ENCODE measurements around the gene KDM6B. TPM values are rescaled to one million over a fixed set of nuclear protein-coding genes. Genes with fewer than 3 reads are reported as not detected.

The KDM6B gene
- total RNA-seq, 1 experiment from 2014 or later = 29.0 TPM

DNA sequence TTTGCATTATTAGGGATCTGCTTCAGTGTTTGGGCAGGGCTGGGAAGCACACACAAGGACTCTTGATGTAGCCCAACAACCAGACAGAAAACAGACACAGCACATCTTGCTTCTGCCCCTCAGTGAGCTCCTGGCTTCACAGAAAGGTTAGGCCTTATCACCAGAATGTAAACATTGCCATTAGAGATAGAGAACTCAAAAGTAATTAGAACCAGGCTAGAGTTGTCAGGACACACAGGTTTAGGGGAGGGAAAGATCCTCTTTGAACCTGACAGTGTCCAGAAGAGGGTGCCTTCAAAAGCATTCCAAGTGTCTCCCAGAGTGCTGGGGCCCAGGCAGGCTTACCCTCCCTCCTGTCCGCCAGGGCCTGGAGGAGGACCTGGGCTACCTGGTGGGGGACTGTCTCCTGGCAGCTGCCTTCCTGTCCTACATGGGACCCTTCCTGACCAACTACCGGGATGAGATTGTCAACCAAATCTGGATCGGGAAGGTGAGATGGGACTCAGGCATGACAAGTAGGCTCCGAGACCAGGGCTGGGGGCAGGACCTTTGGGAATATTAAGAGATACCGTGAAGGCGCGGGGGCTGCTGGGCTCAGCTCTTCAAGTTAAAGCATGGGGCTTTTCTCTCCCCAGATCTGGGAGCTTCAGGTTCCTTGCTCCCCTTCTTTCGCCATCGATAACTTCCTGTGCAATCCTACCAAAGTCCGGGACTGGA lies 16.9 kb upstream of the KDM6B start:
- Mint-ChIP-seq H3K27me3 (ENCODE audit: unreplicated experiment) (peaks cover 51% of the 10 kb centered on the region), H3K27ac (ENCODE audit: unreplicated experiment) (no peak overlapping the region), H3K9me3 (ENCODE audit: low read depth, unreplicated experiment) (no peaks in the 10 kb centered on the region), H3K4me3 (ENCODE audit: low read depth, unreplicated experiment) (no peak overlapping the region), H3K36me3 (ENCODE audit: insufficient read depth, unreplicated experiment) (no peaks in the 10 kb centered on the region), H3K4me1 (ENCODE audit: low read depth, unreplicated experiment) (no peaks in the 10 kb centered on the region)
- intact Hi-C loops (cut with micrococcal nuclease; ENCODE audit: unreplicated experiment) = no loop called here
- DNase-seq = no peak
- TF ChIP-seq, protein P1, sequence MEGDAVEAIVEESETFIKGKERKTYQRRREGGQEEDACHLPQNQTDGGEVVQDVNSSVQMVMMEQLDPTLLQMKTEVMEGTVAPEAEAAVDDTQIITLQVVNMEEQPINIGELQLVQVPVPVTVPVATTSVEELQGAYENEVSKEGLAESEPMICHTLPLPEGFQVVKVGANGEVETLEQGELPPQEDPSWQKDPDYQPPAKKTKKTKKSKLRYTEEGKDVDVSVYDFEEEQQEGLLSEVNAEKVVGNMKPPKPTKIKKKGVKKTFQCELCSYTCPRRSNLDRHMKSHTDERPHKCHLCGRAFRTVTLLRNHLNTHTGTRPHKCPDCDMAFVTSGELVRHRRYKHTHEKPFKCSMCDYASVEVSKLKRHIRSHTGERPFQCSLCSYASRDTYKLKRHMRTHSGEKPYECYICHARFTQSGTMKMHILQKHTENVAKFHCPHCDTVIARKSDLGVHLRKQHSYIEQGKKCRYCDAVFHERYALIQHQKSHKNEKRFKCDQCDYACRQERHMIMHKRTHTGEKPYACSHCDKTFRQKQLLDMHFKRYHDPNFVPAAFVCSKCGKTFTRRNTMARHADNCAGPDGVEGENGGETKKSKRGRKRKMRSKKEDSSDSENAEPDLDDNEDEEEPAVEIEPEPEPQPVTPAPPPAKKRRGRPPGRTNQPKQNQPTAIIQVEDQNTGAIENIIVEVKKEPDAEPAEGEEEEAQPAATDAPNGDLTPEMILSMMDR (IDR thresholded peaks at IDR 0.05; ENCODE audit: unreplicated experiment) = no peak
- no TSS peak for BruUV-seq (replicated peaks)
- CTCF ChIA-PET = no interaction called here

DNA sequence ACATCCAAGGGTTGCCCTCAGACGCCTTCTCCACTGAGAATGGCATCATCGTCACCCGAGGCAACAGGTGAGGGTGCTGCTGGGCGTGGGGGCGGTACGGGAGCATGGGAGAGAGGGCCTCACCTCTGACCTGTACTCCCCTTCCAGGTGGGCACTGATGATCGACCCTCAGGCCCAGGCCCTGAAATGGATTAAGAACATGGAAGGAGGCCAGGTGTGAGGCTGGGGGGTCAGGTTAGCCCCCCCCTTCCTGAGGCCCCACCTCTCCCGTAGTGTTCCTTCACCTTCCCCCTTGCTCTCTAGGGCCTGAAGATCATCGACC lies 16.4 kb upstream of the KDM6B start:
- TF ChIP-seq, protein P1 (IDR thresholded peaks at IDR 0.05; ENCODE audit: unreplicated experiment) = no peak
- intact Hi-C loops (cut with micrococcal nuclease; ENCODE audit: unreplicated experiment) = no loop called here
- peaks cover 55% of the 10 kb centered on the region for H3K27me3 Mint-ChIP-seq (ENCODE audit: unreplicated experiment)
- H3K9me3 Mint-ChIP-seq (ENCODE audit: low read depth, unreplicated experiment) = no peaks in the 10 kb centered on the region
- H3K27ac Mint-ChIP-seq (ENCODE audit: unreplicated experiment) = no peak overlapping the region
- DNase-seq = no peak
- H3K4me3 Mint-ChIP-seq (ENCODE audit: low read depth, unreplicated experiment) = no peak overlapping the region
- no peaks in the 10 kb centered on the region for H3K4me1 Mint-ChIP-seq (ENCODE audit: low read depth, unreplicated experiment)
- no TSS peak for BruUV-seq (replicated peaks)
- CTCF ChIA-PET = no interaction called here
- no peaks in the 10 kb centered on the region for H3K36me3 Mint-ChIP-seq (ENCODE audit: insufficient read depth, unreplicated experiment)

DNA sequence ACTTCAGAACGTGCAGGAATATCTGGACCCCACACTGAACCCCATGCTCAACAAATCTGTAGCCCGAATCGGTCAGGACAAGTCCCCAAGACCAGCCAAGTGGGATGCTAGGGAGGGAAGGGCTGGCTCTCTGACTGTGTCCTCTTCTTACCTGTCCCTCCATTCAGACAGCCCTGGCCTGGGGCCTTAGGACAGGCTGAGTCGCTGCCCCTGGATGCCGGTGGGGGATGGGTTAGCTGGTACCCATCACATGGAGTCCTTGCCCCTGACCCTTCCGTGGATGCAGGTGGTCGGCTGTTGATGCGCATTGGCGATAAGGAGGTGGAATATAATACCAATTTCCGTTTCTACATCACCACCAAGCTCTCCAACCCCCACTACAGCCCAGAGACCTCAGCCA lies 16.0 kb upstream of the KDM6B start:
- CTCF ChIA-PET = no interaction called here
- no TSS peak for BruUV-seq (replicated peaks)

DNA sequence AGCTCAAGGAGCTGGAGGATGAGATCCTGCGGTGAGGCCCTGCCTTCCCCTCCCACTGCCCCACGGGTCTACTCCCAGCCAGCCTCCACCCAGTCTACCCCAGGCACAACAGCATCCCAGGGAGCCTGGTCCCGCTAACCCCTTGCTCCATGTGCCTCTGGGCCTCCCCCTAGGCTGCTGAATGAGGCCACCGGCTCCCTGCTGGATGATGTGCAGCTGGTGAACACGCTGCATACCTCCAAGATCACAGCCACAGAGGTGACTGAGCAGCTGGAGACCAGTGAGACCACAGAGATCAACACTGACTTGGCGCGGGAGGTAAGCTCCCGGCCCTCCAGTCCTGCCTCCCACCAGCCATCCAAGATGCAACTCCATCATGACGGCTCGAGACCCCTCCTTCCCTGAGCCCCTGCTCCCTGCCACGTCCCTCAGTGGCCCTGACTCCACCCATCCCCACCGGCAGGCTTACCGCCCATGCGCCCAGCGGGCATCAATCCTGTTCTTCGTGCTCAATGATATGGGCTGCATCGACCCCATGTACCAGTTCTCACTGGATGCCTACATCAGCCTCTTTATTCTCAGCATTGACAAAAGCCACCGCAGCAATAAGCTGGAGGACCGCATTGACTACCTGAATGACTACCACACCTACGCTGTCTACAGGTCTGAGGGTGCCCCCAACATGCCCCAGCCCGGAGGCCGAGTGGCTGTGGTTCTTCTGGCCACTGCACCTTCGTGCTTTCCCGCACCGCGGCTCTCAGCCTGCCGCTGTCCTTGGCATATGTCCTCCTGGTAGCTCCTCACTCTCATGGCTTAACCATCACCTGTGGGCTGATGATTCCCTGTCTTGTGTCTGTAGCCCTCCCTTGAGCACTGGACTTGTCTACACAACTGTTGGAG lies 15.0 kb upstream of the KDM6B start:
- H3K4me1 Mint-ChIP-seq (ENCODE audit: low read depth, unreplicated experiment) = no peaks in the 10 kb centered on the region
- H3K36me3 Mint-ChIP-seq (ENCODE audit: insufficient read depth, unreplicated experiment) = no peaks in the 10 kb centered on the region
- intact Hi-C loops (cut with micrococcal nuclease; ENCODE audit: unreplicated experiment) = no loop called here
- TF ChIP-seq, protein P1 (IDR thresholded peaks at IDR 0.05; ENCODE audit: unreplicated experiment) = no peak
- no peaks in the 10 kb centered on the region for H3K9me3 Mint-ChIP-seq (ENCODE audit: low read depth, unreplicated experiment)
- H3K4me3 Mint-ChIP-seq (ENCODE audit: low read depth, unreplicated experiment) = no peak overlapping the region
- no peak overlapping the region for H3K27ac Mint-ChIP-seq (ENCODE audit: unreplicated experiment)
- no peak for DNase-seq
- no TSS peak for BruUV-seq (replicated peaks)
- CTCF ChIA-PET = interaction anchor here (1.0 kb wide), 1 partner anchor 14 kb away, joined by 3 read pairs; no protein-coding TSS in a partner anchor
- H3K27me3 Mint-ChIP-seq (ENCODE audit: unreplicated experiment) = peaks cover 62% of the 10 kb centered on the region

More for the DNA sequence above, 16.0 kb upstream of the KDM6B start:
- H3K9me3 Mint-ChIP-seq (ENCODE audit: low read depth, unreplicated experiment) = no peaks in the 10 kb centered on the region
- no peaks in the 10 kb centered on the region for H3K4me1 Mint-ChIP-seq (ENCODE audit: low read depth, unreplicated experiment)
- H3K36me3 Mint-ChIP-seq (ENCODE audit: insufficient read depth, unreplicated experiment) = no peaks in the 10 kb centered on the region
- no peak overlapping the region for H3K4me3 Mint-ChIP-seq (ENCODE audit: low read depth, unreplicated experiment)
- H3K27ac Mint-ChIP-seq (ENCODE audit: unreplicated experiment) = no peak overlapping the region
- TF ChIP-seq, protein P1 (IDR thresholded peaks at IDR 0.05; ENCODE audit: unreplicated experiment) = no peak
- DNase-seq = no peak
- H3K27me3 Mint-ChIP-seq (ENCODE audit: unreplicated experiment) = peaks cover 55% of the 10 kb centered on the region
- intact Hi-C loops (cut with micrococcal nuclease; ENCODE audit: unreplicated experiment) = no loop called here

Data from Calu3 (cell line).